ENCODE results near the gene ROBO1.
"Not testable (repeated sequence)": the region's sequence is repeated elsewhere in the genome, so short reads cannot be mapped to it uniquely, and the experiment has no call there.

ROBO1 gene

GRCh38 chr3:78750291-78750690 is 1017.5 kb downstream of the ROBO1 start:
- H3K36me3 Mint-ChIP-seq (ENCODE audit: insufficient read depth); H3K27ac Mint-ChIP-seq; DNase-seq; H3K27me3 Mint-ChIP-seq; H3K4me3 Mint-ChIP-seq; H3K4me1 Mint-ChIP-seq (ENCODE audit: low read depth in 2 of 2); ATAC-seq (replicated peaks): not testable (repeated sequence)
- H3K9me3 Mint-ChIP-seq = peaks cover 10 to 15% of the 10 kb centered on the region in 2 donors

GRCh38 chr3:78749056-78749455 is 1018.7 kb downstream of the ROBO1 start:
- Mint-ChIP-seq H3K9me3 (peaks cover 8 to 15% of the 10 kb centered on the region in 2 donors), H3K27me3 (no peaks in the 10 kb centered on the region), H3K27ac (no peak overlapping the region), H3K4me3 (no peak overlapping the region), H3K36me3 (ENCODE audit: insufficient read depth) (no peaks in the 10 kb centered on the region), H3K4me1 (ENCODE audit: low read depth in 2 of 2) (no peaks in the 10 kb centered on the region)
- DNase-seq (no peak), ATAC-seq (replicated peaks) (no peak)

GRCh38 chr3:78745847-78746246 is 1022.0 kb downstream of the ROBO1 start:
- Mint-ChIP-seq H3K36me3 (ENCODE audit: insufficient read depth) (no peaks in the 10 kb centered on the region), H3K9me3 (peaks cover 13 to 18% of the 10 kb centered on the region in 2 donors), H3K27ac (no peak overlapping the region), H3K27me3 (no peaks in the 10 kb centered on the region), H3K4me3 (no peak overlapping the region), H3K4me1 (ENCODE audit: low read depth in 2 of 2) (no peaks in the 10 kb centered on the region)
- DNase-seq (no peak), ATAC-seq (replicated peaks) (no peak)

- no peak overlapping the region for H3K4me3 Mint-ChIP-seq
- DNase-seq (no peak), ATAC-seq (replicated peaks) (no peak)
- H3K27ac Mint-ChIP-seq = no peak overlapping the region
- no peaks in the 10 kb centered on the region for H3K4me1 Mint-ChIP-seq (ENCODE audit: low read depth in 2 of 2)
- H3K27me3 Mint-ChIP-seq = no peaks in the 10 kb centered on the region
- peaks cover 16 to 26% of the 10 kb centered on the region in 2 donors for H3K9me3 Mint-ChIP-seq
- no peaks in the 10 kb centered on the region for H3K36me3 Mint-ChIP-seq (ENCODE audit: insufficient read depth)
These were observed 1025.3 kb downstream of the ROBO1 start for GRCh38 chr3:78742491-78742890.

- no peak overlapping the region for H3K4me3 Mint-ChIP-seq
- ATAC-seq (replicated peaks) = no peak
- H3K4me1 Mint-ChIP-seq (ENCODE audit: low read depth in 2 of 2) = no peaks in the 10 kb centered on the region
- no peak overlapping the region for H3K27ac Mint-ChIP-seq
- peaks cover 18 to 26% of the 10 kb centered on the region in 2 donors for H3K9me3 Mint-ChIP-seq
- H3K27me3 Mint-ChIP-seq = no peaks in the 10 kb centered on the region
- no peak for DNase-seq
- no peaks in the 10 kb centered on the region for H3K36me3 Mint-ChIP-seq (ENCODE audit: insufficient read depth)
These were observed 1025.8 kb downstream of the ROBO1 start for GRCh38 chr3:78742041-78742440.

- H3K9me3 Mint-ChIP-seq = peaks cover 19 to 26% of the 10 kb centered on the region in 2 donors
- DNase-seq (no peak), ATAC-seq (replicated peaks) (no peak)
- H3K4me1 Mint-ChIP-seq (ENCODE audit: low read depth in 2 of 2) = no peaks in the 10 kb centered on the region
- H3K36me3 Mint-ChIP-seq (ENCODE audit: insufficient read depth) = no peaks in the 10 kb centered on the region
- H3K27ac Mint-ChIP-seq = no peak overlapping the region
- no peaks in the 10 kb centered on the region for H3K27me3 Mint-ChIP-seq
- no peak overlapping the region for H3K4me3 Mint-ChIP-seq
These were observed 1026.6 kb downstream of the ROBO1 start for GRCh38 chr3:78741066-78741645.

GRCh38 chr3:78738833-78739232 is 1029.0 kb downstream of the ROBO1 start:
- no peak for ATAC-seq (replicated peaks)
- peaks cover 8 to 11% of the 10 kb centered on the region in 2 donors for H3K9me3 Mint-ChIP-seq
- H3K4me3 Mint-ChIP-seq = no peak overlapping the region
- DNase-seq = no peak
- H3K27ac Mint-ChIP-seq = no peak overlapping the region
- H3K27me3 Mint-ChIP-seq = no peaks in the 10 kb centered on the region
- H3K4me1 Mint-ChIP-seq (ENCODE audit: low read depth in 2 of 2) = no peaks in the 10 kb centered on the region
- no peaks in the 10 kb centered on the region for H3K36me3 Mint-ChIP-seq (ENCODE audit: insufficient read depth)

GRCh38 chr3:78737988-78738387 is 1029.8 kb downstream of the ROBO1 start:
- H3K9me3 Mint-ChIP-seq = peaks cover 8% of the 10 kb centered on the region in 2 donors
- H3K27me3 Mint-ChIP-seq = no peaks in the 10 kb centered on the region
- no peak overlapping the region for H3K27ac Mint-ChIP-seq

GRCh38 chr3:78736863-78737262 is 1030.9 kb downstream of the ROBO1 start:
- ATAC-seq (replicated peaks) = no peak
- no peaks in the 10 kb centered on the region for H3K36me3 Mint-ChIP-seq (ENCODE audit: insufficient read depth)

More at GRCh38 chr3:78737988-78738387, 1029.8 kb downstream of the ROBO1 start:
- ATAC-seq (replicated peaks) (no peak), DNase-seq (no peak)
- H3K4me3 Mint-ChIP-seq = no peak overlapping the region
- no peaks in the 10 kb centered on the region for H3K36me3 Mint-ChIP-seq (ENCODE audit: insufficient read depth)
- no peaks in the 10 kb centered on the region for H3K4me1 Mint-ChIP-seq (ENCODE audit: low read depth in 2 of 2)

GRCh38 chr3:78734048-78734637 is 1033.7 kb downstream of the ROBO1 start:
- no peaks in the 10 kb centered on the region for H3K27me3 Mint-ChIP-seq
- no peak overlapping the region for H3K27ac Mint-ChIP-seq
- no peak overlapping the region for H3K4me3 Mint-ChIP-seq
- DNase-seq (no peak), ATAC-seq (replicated peaks) (no peak)
- H3K4me1 Mint-ChIP-seq (ENCODE audit: low read depth in 2 of 2) = no peaks in the 10 kb centered on the region
- H3K9me3 Mint-ChIP-seq = peaks cover 14 to 17% of the 10 kb centered on the region in 2 donors
- H3K36me3 Mint-ChIP-seq (ENCODE audit: insufficient read depth) = no peaks in the 10 kb centered on the region

More at GRCh38 chr3:78736863-78737262, 1030.9 kb downstream of the ROBO1 start:
- Mint-ChIP-seq H3K27ac (no peak overlapping the region), H3K27me3 (no peaks in the 10 kb centered on the region), H3K4me3 (no peak overlapping the region), H3K9me3 (peaks cover 14 to 17% of the 10 kb centered on the region in 2 donors), H3K4me1 (ENCODE audit: low read depth in 2 of 2) (no peaks in the 10 kb centered on the region)
- DNase-seq = no peak

- Mint-ChIP-seq H3K9me3 (peaks cover 13 to 14% of the 10 kb centered on the region in 2 donors), H3K27ac (no peak overlapping the region), H3K27me3 (no peaks in the 10 kb centered on the region), H3K4me1 (ENCODE audit: low read depth in 2 of 2) (no peaks in the 10 kb centered on the region), H3K36me3 (ENCODE audit: insufficient read depth) (no peaks in the 10 kb centered on the region), H3K4me3 (no peak overlapping the region)
- ATAC-seq (replicated peaks) (no peak), DNase-seq (no peak)
These were observed 1034.9 kb downstream of the ROBO1 start for GRCh38 chr3:78732893-78733292.

GRCh38 chr3:78732471-78732870 is 1035.3 kb downstream of the ROBO1 start:
- Mint-ChIP-seq H3K4me3 (no peak overlapping the region), H3K4me1 (ENCODE audit: low read depth in 2 of 2) (no peaks in the 10 kb centered on the region), H3K27me3 (no peaks in the 10 kb centered on the region), H3K27ac (no peak overlapping the region), H3K9me3 (peaks cover 9 to 11% of the 10 kb centered on the region in 2 donors), H3K36me3 (ENCODE audit: insufficient read depth) (no peaks in the 10 kb centered on the region)
- no peak for DNase-seq
- no peak for ATAC-seq (replicated peaks)

GRCh38 chr3:78729946-78730345 is 1037.9 kb downstream of the ROBO1 start:
- peaks cover 8 to 9% of the 10 kb centered on the region in 2 donors for H3K9me3 Mint-ChIP-seq
- H3K27ac Mint-ChIP-seq = no peak overlapping the region
- H3K4me3 Mint-ChIP-seq = no peak overlapping the region
- no peak for DNase-seq
- H3K27me3 Mint-ChIP-seq = no peaks in the 10 kb centered on the region
- no peaks in the 10 kb centered on the region for H3K4me1 Mint-ChIP-seq (ENCODE audit: low read depth in 2 of 2)
- no peak for ATAC-seq (replicated peaks)
- H3K36me3 Mint-ChIP-seq (ENCODE audit: insufficient read depth) = no peaks in the 10 kb centered on the region

- peaks cover 8 to 9% of the 10 kb centered on the region in 2 donors for H3K9me3 Mint-ChIP-seq
- no peak for ATAC-seq (replicated peaks)
- no peak overlapping the region for H3K4me3 Mint-ChIP-seq
- no peak overlapping the region for H3K27ac Mint-ChIP-seq
- DNase-seq = no peak
- H3K4me1 Mint-ChIP-seq (ENCODE audit: low read depth in 2 of 2) = no peaks in the 10 kb centered on the region
- H3K36me3 Mint-ChIP-seq (ENCODE audit: insufficient read depth) = no peaks in the 10 kb centered on the region
- H3K27me3 Mint-ChIP-seq = no peaks in the 10 kb centered on the region
These were observed 1039.2 kb downstream of the ROBO1 start for GRCh38 chr3:78728406-78729145.
